ENCODE measurements around the gene NDUFS7.
"Not testable (repeated sequence)": the region's sequence is repeated elsewhere in the genome, so short reads cannot be mapped to it uniquely, and the experiment has no call there.

Gene NDUFS7

GRCh38 chr19:1434040-1434366, 50.3 kb downstream of the NDUFS7 start:
- no peak for DNase-seq

- DNase-seq = no peak
These were observed 50.9 kb downstream of the NDUFS7 start for GRCh38 chr19:1434577-1435060.

DNA sequence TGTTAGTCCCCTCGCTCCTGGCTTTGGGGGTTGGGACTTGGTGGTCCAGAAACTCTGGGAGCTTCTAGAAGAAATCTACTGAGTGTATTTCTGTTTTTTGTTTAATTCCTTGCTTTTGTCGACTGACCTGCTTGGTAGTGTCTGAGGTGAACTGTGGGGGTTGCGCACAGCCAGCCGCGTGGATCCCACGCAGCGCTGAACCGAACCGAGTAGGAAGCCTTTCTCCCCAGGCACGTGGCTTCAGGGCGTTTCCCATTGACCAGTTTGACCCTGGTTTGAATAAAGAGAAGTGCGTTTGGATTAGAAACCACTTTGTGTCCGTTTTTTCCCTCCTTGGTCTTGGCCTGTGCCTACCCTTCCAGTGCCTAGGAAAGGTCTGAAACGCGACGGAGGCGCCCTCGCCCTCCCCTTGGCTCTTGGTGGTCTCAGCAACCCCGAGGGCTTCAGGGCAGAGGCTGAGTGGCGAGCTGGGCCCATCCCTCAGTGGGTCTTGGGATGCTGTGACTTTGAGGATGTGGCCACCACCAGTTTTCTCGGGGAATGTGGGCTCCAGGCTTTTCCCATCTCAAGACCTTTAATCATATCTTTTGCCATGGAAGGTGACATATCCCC, 51.8 kb downstream of the NDUFS7 start:
- DNase-seq = no peak

DNA sequence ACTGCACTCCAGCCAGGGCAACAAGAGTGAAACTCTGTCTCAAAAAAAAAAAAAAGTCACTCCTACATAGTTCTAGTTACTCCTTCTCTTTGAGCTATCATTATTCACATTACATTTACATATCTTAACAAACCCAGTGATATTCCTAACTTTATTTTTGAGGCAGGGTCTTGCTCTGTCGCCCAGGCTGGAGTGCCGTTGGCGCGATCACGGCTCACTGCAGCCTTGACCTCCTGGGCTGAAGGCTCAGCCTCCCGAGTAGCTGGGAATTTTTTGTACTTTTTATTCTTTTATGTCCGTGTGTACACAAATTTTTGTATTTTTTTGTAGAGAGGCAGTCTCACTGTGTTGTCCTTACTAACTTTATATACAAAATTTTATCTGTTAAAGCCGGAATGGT, 53.9 kb downstream of the NDUFS7 start:
- DNase-seq = no peak

GRCh38 chr19:1438035-1438932, 54.6 kb downstream of the NDUFS7 start, which contains the start of gene RPS15:
TSS of gene RPS15 (plus strand) at chr19:1438396. CDS start at chr19:1438426, 30 bp downstream.
- peak; percentile 94 for DNase-seq

DNA sequence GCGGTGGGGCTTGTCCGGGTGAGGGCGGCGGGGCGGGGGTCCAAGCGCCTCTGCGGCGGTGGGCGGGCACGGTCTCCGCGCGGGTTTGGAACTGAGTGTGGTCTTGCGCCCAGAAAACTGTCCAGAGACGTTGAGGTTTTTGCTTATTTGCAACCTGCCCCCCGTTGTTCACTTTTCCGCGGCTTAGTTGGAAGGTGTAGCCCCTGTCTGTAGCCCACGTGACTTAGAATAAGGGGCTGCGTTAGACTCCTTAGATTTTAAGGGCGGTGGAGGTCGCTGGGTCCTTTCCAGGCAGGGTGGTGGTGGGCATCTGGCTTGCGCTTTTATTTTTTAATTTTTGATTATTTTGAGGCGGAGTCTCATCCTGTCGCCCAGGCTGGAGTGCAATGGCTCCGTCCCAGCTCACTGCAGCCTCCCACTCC, 55.2 kb downstream of the NDUFS7 start:
- no peak for DNase-seq

- not testable (repeated sequence) for DNase-seq
These were observed 56.1 kb downstream of the NDUFS7 start for GRCh38 chr19:1439525-1440417.

- no peak for DNase-seq
These were observed 56.7 kb downstream of the NDUFS7 start for GRCh38 chr19:1440418-1440801.

GRCh38 chr19:1441022-1441426, 57.3 kb downstream of the NDUFS7 start:
- no peak for DNase-seq

GRCh38 chr19:1441677-1442438, 58.2 kb downstream of the NDUFS7 start:
- no peak for DNase-seq

All from fibroblast of skin of scalp (primary cell).